Right renal pelvis (tissue), 4 donors: Measurements from ENCODE around the gene EPS8L1. TPM values are rescaled to one million over a fixed set of nuclear protein-coding genes. Genes with fewer than 3 reads are reported as not detected.

Experiments used
- DNase-seq, 4 donors: peaks; one replicate each; pipeline ENCODE4 v3.0.0-alpha.2; 2013; ENCODE audit warnings: low read depth in 4 of 4, low spot score in 3 of 4, missing footprints in 1 of 4
- polyA plus RNA-seq, 4 donors: library from polyadenylated mRNA; unstranded; fragments of 120-200 nt; gene quantifications; one replicate each; pipeline ENCODE4 v1.2.1, GENCODE V29; 2013; ENCODE audit not compliant: insufficient read length in 4 of 4

Gene EPS8L1
- polyA plus RNA-seq, 4 donors, result 45.5 to 62.7 (median 55.4) TPM

- no peak for DNase-seq
These were observed 37.3 kb downstream of the EPS8L1 start for GRCh38 chr19:55112777-55113569.

GRCh38 chr19:55113570-55114039 is 37.9 kb downstream of the EPS8L1 start:
- DNase-seq, result peak in 3 of 4 donors; percentile 76 to 88 (median 81)

GRCh38 chr19:55114566-55115145 is 39.0 kb downstream of the EPS8L1 start:
- DNase-seq, result no peak

GRCh38 chr19:55115446-55116065 is 39.9 kb downstream of the EPS8L1 start:
- no peak for DNase-seq

GRCh38 chr19:55116232-55116858 is 40.7 kb downstream of the EPS8L1 start:
- no peak for DNase-seq

- DNase-seq, result no peak
These were observed 41.4 kb downstream of the EPS8L1 start, which contains the start of gene PPP1R12C for GRCh38 chr19:55116859-55117662. Gene PPP1R12C, minus strand, starts transcription at chr19:55117637. Its CDS starts 94 bp downstream, at chr19:55117543.

- peak; percentile 92 to 98 (median 97) for DNase-seq
These were observed 42.2 kb downstream of the EPS8L1 start for GRCh38 chr19:55117663-55118391.

- no peak for DNase-seq
These were observed 42.8 kb downstream of the EPS8L1 start for GRCh38 chr19:55118401-55118991.

- DNase-seq, result no peak
These were observed 43.4 kb downstream of the EPS8L1 start for GRCh38 chr19:55119053-55119452.

- DNase-seq, result no peak
These were observed 55.8 kb downstream of the EPS8L1 start for GRCh38 chr19:55131421-55131820.

- DNase-seq, result no peak
These were observed 56.9 kb downstream of the EPS8L1 start for GRCh38 chr19:55132453-55133129.

GRCh38 chr19:55133639-55134444 is 58.2 kb downstream of the EPS8L1 start:
- DNase-seq, result no peak

GRCh38 chr19:55134736-55135135 is 59.1 kb downstream of the EPS8L1 start:
- DNase-seq, result no peak

- DNase-seq, result no peak
These were observed 60.9 kb downstream of the EPS8L1 start for GRCh38 chr19:55136399-55137102.
